HL-60 (cell line): ENCODE data around the gene BRD4.

Experiments
- GABPA ChIP-seq: IDR thresholded peaks from 2 replicates; pipeline ENCODE4 v1.6.1; 2012; ENCODE audit warnings: low read depth
- POLR2AphosphoS5 ChIP-seq: IDR thresholded peaks from 2 replicates; pipeline ENCODE4 v1.6.1; 2012; ENCODE audit warnings: low read depth
- SPI1 ChIP-seq: IDR thresholded peaks from 2 replicates; pipeline ENCODE4 v1.6.1; 2012; ENCODE audit warnings: low read depth, mild to moderate bottlenecking, borderline replicate concordance
- TF ChIP-seq, protein P1 (sequence below): IDR thresholded peaks from one replicate; pipeline ENCODE4 v1.5.1; 2011; ENCODE audit warnings: low read length, control low read depth, inconsistent platforms; ENCODE audit not compliant: insufficient read depth
- TF ChIP-seq, protein P2 (sequence below): IDR thresholded peaks from 2 replicates; pipeline ENCODE4 v1.6.1; 2012; ENCODE audit warnings: low read depth; ENCODE audit not compliant: insufficient replicate concordance

DNA sequence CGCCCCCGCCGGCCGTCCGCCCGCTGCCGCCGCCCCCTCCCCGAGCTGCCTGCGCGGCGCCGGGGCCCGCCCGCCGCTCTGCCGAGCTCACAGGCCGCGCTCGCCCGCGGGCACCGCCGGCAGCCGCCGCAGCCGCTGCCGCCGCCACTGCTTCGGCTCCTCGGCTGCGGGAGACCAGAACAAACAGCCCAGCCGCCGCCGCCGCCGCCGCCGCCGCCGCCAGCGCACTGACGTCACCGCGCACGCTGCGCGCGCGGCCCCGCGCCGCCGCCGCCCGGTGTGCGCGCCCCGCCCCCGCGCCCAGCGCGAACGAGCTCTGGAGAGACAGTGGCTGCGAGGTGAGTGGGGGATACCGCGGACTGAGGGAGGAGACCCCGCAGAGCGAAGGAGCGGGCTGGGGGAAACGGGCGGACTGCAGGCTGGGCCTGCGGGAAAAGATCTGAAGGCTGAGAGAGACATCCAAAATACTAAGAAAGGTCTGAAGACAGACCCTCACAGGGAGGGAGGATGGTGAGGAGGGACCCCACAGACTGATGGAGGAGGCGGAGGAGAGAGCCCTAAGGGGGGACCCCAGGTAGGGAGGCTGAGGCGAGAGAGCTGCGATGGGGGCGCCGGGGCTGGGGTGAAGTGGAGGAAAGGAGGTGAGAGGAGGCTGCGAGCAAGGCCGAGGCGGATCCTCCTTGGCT lies at the start of gene BRD4:
- TF ChIP-seq, protein P1, sequence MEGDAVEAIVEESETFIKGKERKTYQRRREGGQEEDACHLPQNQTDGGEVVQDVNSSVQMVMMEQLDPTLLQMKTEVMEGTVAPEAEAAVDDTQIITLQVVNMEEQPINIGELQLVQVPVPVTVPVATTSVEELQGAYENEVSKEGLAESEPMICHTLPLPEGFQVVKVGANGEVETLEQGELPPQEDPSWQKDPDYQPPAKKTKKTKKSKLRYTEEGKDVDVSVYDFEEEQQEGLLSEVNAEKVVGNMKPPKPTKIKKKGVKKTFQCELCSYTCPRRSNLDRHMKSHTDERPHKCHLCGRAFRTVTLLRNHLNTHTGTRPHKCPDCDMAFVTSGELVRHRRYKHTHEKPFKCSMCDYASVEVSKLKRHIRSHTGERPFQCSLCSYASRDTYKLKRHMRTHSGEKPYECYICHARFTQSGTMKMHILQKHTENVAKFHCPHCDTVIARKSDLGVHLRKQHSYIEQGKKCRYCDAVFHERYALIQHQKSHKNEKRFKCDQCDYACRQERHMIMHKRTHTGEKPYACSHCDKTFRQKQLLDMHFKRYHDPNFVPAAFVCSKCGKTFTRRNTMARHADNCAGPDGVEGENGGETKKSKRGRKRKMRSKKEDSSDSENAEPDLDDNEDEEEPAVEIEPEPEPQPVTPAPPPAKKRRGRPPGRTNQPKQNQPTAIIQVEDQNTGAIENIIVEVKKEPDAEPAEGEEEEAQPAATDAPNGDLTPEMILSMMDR: no peak
- TF ChIP-seq POLR2AphosphoS5: no peak
- TF ChIP-seq, protein P2, sequence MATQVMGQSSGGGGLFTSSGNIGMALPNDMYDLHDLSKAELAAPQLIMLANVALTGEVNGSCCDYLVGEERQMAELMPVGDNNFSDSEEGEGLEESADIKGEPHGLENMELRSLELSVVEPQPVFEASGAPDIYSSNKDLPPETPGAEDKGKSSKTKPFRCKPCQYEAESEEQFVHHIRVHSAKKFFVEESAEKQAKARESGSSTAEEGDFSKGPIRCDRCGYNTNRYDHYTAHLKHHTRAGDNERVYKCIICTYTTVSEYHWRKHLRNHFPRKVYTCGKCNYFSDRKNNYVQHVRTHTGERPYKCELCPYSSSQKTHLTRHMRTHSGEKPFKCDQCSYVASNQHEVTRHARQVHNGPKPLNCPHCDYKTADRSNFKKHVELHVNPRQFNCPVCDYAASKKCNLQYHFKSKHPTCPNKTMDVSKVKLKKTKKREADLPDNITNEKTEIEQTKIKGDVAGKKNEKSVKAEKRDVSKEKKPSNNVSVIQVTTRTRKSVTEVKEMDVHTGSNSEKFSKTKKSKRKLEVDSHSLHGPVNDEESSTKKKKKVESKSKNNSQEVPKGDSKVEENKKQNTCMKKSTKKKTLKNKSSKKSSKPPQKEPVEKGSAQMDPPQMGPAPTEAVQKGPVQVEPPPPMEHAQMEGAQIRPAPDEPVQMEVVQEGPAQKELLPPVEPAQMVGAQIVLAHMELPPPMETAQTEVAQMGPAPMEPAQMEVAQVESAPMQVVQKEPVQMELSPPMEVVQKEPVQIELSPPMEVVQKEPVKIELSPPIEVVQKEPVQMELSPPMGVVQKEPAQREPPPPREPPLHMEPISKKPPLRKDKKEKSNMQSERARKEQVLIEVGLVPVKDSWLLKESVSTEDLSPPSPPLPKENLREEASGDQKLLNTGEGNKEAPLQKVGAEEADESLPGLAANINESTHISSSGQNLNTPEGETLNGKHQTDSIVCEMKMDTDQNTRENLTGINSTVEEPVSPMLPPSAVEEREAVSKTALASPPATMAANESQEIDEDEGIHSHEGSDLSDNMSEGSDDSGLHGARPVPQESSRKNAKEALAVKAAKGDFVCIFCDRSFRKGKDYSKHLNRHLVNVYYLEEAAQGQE: no peak
- no peak for TF ChIP-seq SPI1
- TF ChIP-seq GABPA: no peak
